HEK293 (cell line): Measurements from ENCODE around the gene TRMT1.
A peak's percentile ranks its signal among the peaks of the same experiment; 100 is the strongest.

Experiments
- AEBP2 ChIP-seq: fragments of 450-650 bp; formaldehyde crosslinking; IDR thresholded peaks from 2 replicates; pipeline ENCODE4 v1.5.1; 2016; ENCODE audit warnings: missing biosample characterization, missing genetic modification characterization, borderline replicate concordance
- BCL11A ChIP-seq: fragments of 450-650 bp; formaldehyde crosslinking; IDR thresholded peaks from 2 replicates; pipeline ENCODE4 v1.5.1; 2016; ENCODE audit warnings: low read depth, missing biosample characterization, missing genetic modification characterization
- GFI1B ChIP-seq: fragments of 450-650 bp; formaldehyde crosslinking; IDR thresholded peaks from 2 replicates; pipeline ENCODE4 v1.5.1; 2016; ENCODE audit warnings: missing biosample characterization, missing genetic modification characterization
- HOXA7 ChIP-seq: sonication (generic); formaldehyde crosslinking; IDR thresholded peaks from 2 replicates; pipeline ENCODE4 v1.8.1; 2022; ENCODE audit warnings: missing genetic modification reagents, borderline replicate concordance
- IKZF3 ChIP-seq: fragments of 450-650 bp; IDR thresholded peaks from 2 replicates; pipeline ENCODE4 v1.5.0; 2018; ENCODE audit warnings: missing biosample characterization, mild to moderate bottlenecking, missing genetic modification characterization, moderate library complexity
- OSR2 ChIP-seq: fragments of 450-650 bp; formaldehyde crosslinking; IDR thresholded peaks from 2 replicates; pipeline ENCODE4 v1.5.1; 2016; ENCODE audit warnings: missing biosample characterization, missing genetic modification characterization
- REPIN1 ChIP-seq: fragments of 450-650 bp; formaldehyde crosslinking; IDR thresholded peaks from 2 replicates; pipeline ENCODE4 v1.5.1; 2017; ENCODE audit warnings: missing biosample characterization, missing genetic modification characterization, low read depth
- TRIM28 ChIP-seq: IDR thresholded peaks from 2 replicates; pipeline ENCODE4 v1.6.1; 2011; ENCODE audit warnings: low read length, control low read depth, borderline replicate concordance
- ZBTB26 ChIP-seq: fragments of 450-650 bp; formaldehyde crosslinking; optimal IDR thresholded peaks from 2 replicates; pipeline ENCODE3; 2016; ENCODE audit warnings: missing biosample characterization, mild to moderate bottlenecking, missing genetic modification characterization
- ZBTB48 ChIP-seq: fragments of 450-650 bp; formaldehyde crosslinking; IDR thresholded peaks from 2 replicates; pipeline ENCODE4 v1.5.1; 2016; ENCODE audit warnings: missing biosample characterization, missing genetic modification characterization
- ZBTB49 ChIP-seq: fragments of 450-650 bp; formaldehyde crosslinking; IDR thresholded peaks from 2 replicates; pipeline ENCODE4 v1.5.1; 2016; ENCODE audit warnings: missing biosample characterization, missing genetic modification characterization, low read depth
- ZBTB8A ChIP-seq: fragments of 450-650 bp; formaldehyde crosslinking; IDR thresholded peaks from 2 replicates; pipeline ENCODE4 v1.5.1; 2016; ENCODE audit warnings: missing biosample characterization, missing genetic modification characterization
- ZNF175 ChIP-seq: fragments of 450-650 bp; formaldehyde crosslinking; IDR thresholded peaks from 2 replicates; pipeline ENCODE4 v1.5.1; 2016; ENCODE audit warnings: missing biosample characterization, missing genetic modification characterization
- ZNF19 ChIP-seq: fragments of 450-650 bp; formaldehyde crosslinking; IDR thresholded peaks from 2 replicates; pipeline ENCODE4; 2016; ENCODE audit warnings: missing biosample characterization, missing genetic modification characterization, low read depth
- ZNF221 ChIP-seq: fragments of 450-650 bp; formaldehyde crosslinking; IDR thresholded peaks from 2 replicates; pipeline ENCODE4 v1.5.1; 2017; ENCODE audit warnings: missing biosample characterization, missing genetic modification characterization, borderline replicate concordance
- ZNF248 ChIP-seq: fragments of 450-650 bp; formaldehyde crosslinking; IDR thresholded peaks from 2 replicates; pipeline ENCODE4 v1.5.1; 2017; ENCODE audit warnings: missing biosample characterization, missing genetic modification characterization
- ZNF280C ChIP-seq: fragments of 450-650 bp; formaldehyde crosslinking; IDR thresholded peaks from 2 replicates; pipeline ENCODE4 v1.5.1; 2016; ENCODE audit warnings: missing biosample characterization, missing genetic modification characterization
- ZNF362 ChIP-seq: fragments of 450-650 bp; formaldehyde crosslinking; IDR thresholded peaks from 2 replicates; pipeline ENCODE4 v1.5.1; 2016; ENCODE audit warnings: missing biosample characterization, missing genetic modification characterization
- ZNF37A ChIP-seq: fragments of 450-650 bp; IDR thresholded peaks from 2 replicates; pipeline ENCODE4 v1.5.1; 2018; ENCODE audit warnings: missing biosample characterization, missing genetic modification characterization
- ZNF433 ChIP-seq: fragments of 450-650 bp; formaldehyde crosslinking; IDR thresholded peaks from 2 replicates; pipeline ENCODE4 v1.5.1; 2016; ENCODE audit warnings: missing biosample characterization, missing genetic modification characterization, low read depth
- ZNF473 ChIP-seq: fragments of 450-650 bp; formaldehyde crosslinking; IDR thresholded peaks from 2 replicates; pipeline ENCODE4 v1.5.1; 2017; ENCODE audit warnings: missing biosample characterization, missing genetic modification characterization
- ZNF513 ChIP-seq: fragments of 450-650 bp; IDR thresholded peaks from 2 replicates; pipeline ENCODE4 v1.5.1; 2018; ENCODE audit warnings: missing biosample characterization, missing genetic modification characterization
- ZNF626 ChIP-seq: fragments of 450-650 bp; sonication (Bioruptor Pico); formaldehyde crosslinking; IDR thresholded peaks from 2 replicates; pipeline ENCODE4 v1.5.1; 2018; ENCODE audit warnings: missing biosample characterization, missing genetic modification characterization, inconsistent platforms
- ZNF660 ChIP-seq: fragments of 450-650 bp; IDR thresholded peaks from 2 replicates; pipeline ENCODE4 v1.5.1; 2018; ENCODE audit warnings: missing biosample characterization, mild to moderate bottlenecking, missing genetic modification characterization
- ZNF670 ChIP-seq: fragments of 450-650 bp; formaldehyde crosslinking; IDR thresholded peaks from 2 replicates; pipeline ENCODE4 v1.5.1; 2016; ENCODE audit warnings: missing biosample characterization, missing genetic modification characterization, low read depth
- ZNF692 ChIP-seq: fragments of 450-650 bp; formaldehyde crosslinking; IDR thresholded peaks from 2 replicates; pipeline ENCODE4 v1.5.1; 2016; ENCODE audit warnings: missing biosample characterization, missing genetic modification characterization
- ZNF747 ChIP-seq: fragments of 450-650 bp; formaldehyde crosslinking; IDR thresholded peaks from 2 replicates; pipeline ENCODE4 v1.5.1; 2016; ENCODE audit warnings: missing biosample characterization, missing genetic modification characterization
- ZNF843 ChIP-seq: fragments of 450-650 bp; formaldehyde crosslinking; IDR thresholded peaks from 2 replicates; pipeline ENCODE4 v1.5.1; 2016; ENCODE audit warnings: missing biosample characterization, missing genetic modification characterization
- ZSCAN23 ChIP-seq: fragments of 450-650 bp; formaldehyde crosslinking; IDR thresholded peaks from 2 replicates; pipeline ENCODE4 v1.5.1; 2016; ENCODE audit warnings: missing biosample characterization, missing genetic modification characterization

The TRMT1 gene

GRCh38 chr19:13151605-13152355 is 35.2 kb upstream of the TRMT1 start (continued):
- TF ChIP-seq ZNF362 (tag by site-specific recombination) (no peak), ZNF626 (tag by site-specific recombination) (no peak), ZNF221 (tag by site-specific recombination) (no peak), AEBP2 (no peak), ZBTB26 (tag by site-specific recombination) (peak; percentile 86), ZNF280C (tag by site-specific recombination) (no peak), REPIN1 (tag by site-specific recombination) (no peak), ZNF433 (no peak), BCL11A (tag by site-specific recombination) (no peak), ZNF473 (tag by site-specific recombination) (no peak), ZNF843 (tag by site-specific recombination) (no peak; the same call in 1 of the 2 replicates), ZNF660 (tag by site-specific recombination) (peak; percentile 84), ZNF747 (tag by site-specific recombination) (no peak), HOXA7 (no peak), TRIM28 (no peak), ZNF175 (no peak), ZNF513 (tag by site-specific recombination) (no peak), ZNF248 (tag by site-specific recombination) (no peak), ZNF19 (tag by site-specific recombination) (no peak), ZNF692 (tag by site-specific recombination) (no peak; the same call in none of the 2 replicates), IKZF3 (peak; percentile 100), OSR2 (no peak), ZNF37A (tag by site-specific recombination) (no peak), ZNF670 (tag by site-specific recombination) (no peak), ZBTB49 (tag by site-specific recombination) (no peak), ZBTB48 (tag by site-specific recombination) (no peak; the same call in 1 of the 2 replicates), ZBTB8A (tag by site-specific recombination) (peak; percentile 93), ZSCAN23 (tag by site-specific recombination) (0 out of 2 replicates have a peak, but pooled peaks have one; percentile 64), GFI1B (tag by site-specific recombination) (no peak)
